Activated naive CD8-positive, alpha-beta T cell treated with anti-CD3 and anti-CD28 coated beads for 36 hours (primary cell): ENCODE measurements around the gene TSTD1. TPM values are rescaled to one million over a fixed set of nuclear protein-coding genes. Genes with fewer than 3 reads are reported as not detected.
"Not testable (repeated sequence)": the region's sequence is repeated elsewhere in the genome, so short reads cannot be mapped to it uniquely, and the experiment has no call there.

Source experiments
- DNase-seq: peaks from one replicate; pipeline ENCODE4 v3.0.0; 2021
- H3K27ac Mint-ChIP-seq: one replicate; pipeline ENCODE4 v1.8.0; 2022; ENCODE audit warnings: mild to moderate bottlenecking, moderate library complexity, mixed read lengths
- H3K27me3 Mint-ChIP-seq: one replicate; pipeline ENCODE4 v1.8.0; 2022; ENCODE audit warnings: mild to moderate bottlenecking, mixed read lengths
- H3K36me3 Mint-ChIP-seq: one replicate; pipeline ENCODE4 v1.8.0; 2021; ENCODE audit warnings: mild to moderate bottlenecking, mixed read lengths
- H3K4me1 Mint-ChIP-seq: one replicate; pipeline ENCODE4 v1.8.0; 2021; ENCODE audit warnings: mixed read lengths
- H3K4me3 Mint-ChIP-seq: one replicate; pipeline ENCODE4 v1.8.0; 2022; ENCODE audit warnings: mild to moderate bottlenecking, moderate library complexity, mixed read lengths
- H3K9me3 Mint-ChIP-seq: one replicate; pipeline ENCODE4 v1.8.0; 2022; ENCODE audit warnings: mixed read lengths
- total RNA-seq, 2 experiments: library from RNA; stranded (reverse); gene quantifications; one replicate each; pipeline ENCODE4 v1.2.3, GENCODE V29; 2021

TSTD1 gene
- total RNA-seq, 2 experiments from 2014 or later: 44.8 to 45.7 TPM

- Mint-ChIP-seq H3K36me3 (peaks cover 19% of the 10 kb centered on the region), H3K4me3 (no peak overlapping the region), H3K27ac (peak overlapping the region; percentile 64), H3K9me3 (no peaks in the 10 kb centered on the region), H3K4me1 (peaks cover 31% of the 10 kb centered on the region), H3K27me3 (no peaks in the 10 kb centered on the region)
- no peak for DNase-seq
Observed at GRCh38 chr1:161031874-161032273, 6.9 kb downstream of the TSTD1 start.

GRCh38 chr1:161029466-161029865, 9.3 kb downstream of the TSTD1 start:
- H3K9me3 Mint-ChIP-seq, DNase-seq, H3K27me3 Mint-ChIP-seq, H3K4me3 Mint-ChIP-seq, H3K27ac Mint-ChIP-seq: not testable (repeated sequence)
- peaks cover 20% of the 10 kb centered on the region for H3K36me3 Mint-ChIP-seq
- peaks cover 26% of the 10 kb centered on the region for H3K4me1 Mint-ChIP-seq

- Mint-ChIP-seq H3K4me1 (peaks cover 14% of the 10 kb centered on the region), H3K36me3 (peaks cover 16% of the 10 kb centered on the region), H3K27ac (peak overlapping the region; percentile 26)
- not testable (repeated sequence) for H3K9me3 Mint-ChIP-seq, H3K27me3 Mint-ChIP-seq, H3K4me3 Mint-ChIP-seq, DNase-seq
Observed at GRCh38 chr1:161026954-161027353, 11.8 kb downstream of the TSTD1 start.

- not testable (repeated sequence) for H3K27ac Mint-ChIP-seq, DNase-seq, H3K4me3 Mint-ChIP-seq, H3K9me3 Mint-ChIP-seq, H3K27me3 Mint-ChIP-seq
- Mint-ChIP-seq H3K36me3 (peaks cover 14% of the 10 kb centered on the region), H3K4me1 (peaks cover 37% of the 10 kb centered on the region)
Observed at GRCh38 chr1:161022432-161022831, 16.3 kb downstream of the TSTD1 start.

- peaks cover 37% of the 10 kb centered on the region for H3K4me1 Mint-ChIP-seq
Observed at GRCh38 chr1:161021970-161022353, 16.8 kb downstream of the TSTD1 start.

GRCh38 chr1:161021165-161021969, 17.4 kb downstream of the TSTD1 start:
- Mint-ChIP-seq H3K36me3 (peaks cover 8% of the 10 kb centered on the region), H3K4me3 (peak overlapping the region; percentile 93), H3K4me1 (peaks cover 39% of the 10 kb centered on the region), H3K9me3 (no peaks in the 10 kb centered on the region), H3K27ac (peak overlapping the region; percentile 88), H3K27me3 (no peaks in the 10 kb centered on the region)
- peak; percentile 85 for DNase-seq

More at GRCh38 chr1:161021970-161022353, 16.8 kb downstream of the TSTD1 start:
- H3K27ac Mint-ChIP-seq: no peak overlapping the region
- peaks cover 11% of the 10 kb centered on the region for H3K36me3 Mint-ChIP-seq
- H3K9me3 Mint-ChIP-seq: no peaks in the 10 kb centered on the region
- no peaks in the 10 kb centered on the region for H3K27me3 Mint-ChIP-seq
- DNase-seq: no peak
- peak overlapping the region; percentile 93 for H3K4me3 Mint-ChIP-seq

GRCh38 chr1:161020509-161021164, 18.1 kb downstream of the TSTD1 start, which contains the start of gene F11R:
F11R (minus strand) TSS chr1:161021152; CDS start chr1:161021073, 79 bp downstream.
- Mint-ChIP-seq H3K27ac (peak within 1 kb of the TSS; percentile 88), H3K9me3 (no peaks in the 10 kb centered on the region), H3K4me3 (peak within 1 kb of the TSS; percentile 93), H3K36me3 (peaks cover 8% of the 10 kb centered on the region), H3K27me3 (no peaks in the 10 kb centered on the region), H3K4me1 (peaks cover 39% of the 10 kb centered on the region)
- no peak for DNase-seq

GRCh38 chr1:161019751-161020495, 18.8 kb downstream of the TSTD1 start:
- no peaks in the 10 kb centered on the region for H3K9me3 Mint-ChIP-seq
- H3K27me3 Mint-ChIP-seq: no peaks in the 10 kb centered on the region
- DNase-seq: no peak
- peak overlapping the region; percentile 88 for H3K27ac Mint-ChIP-seq
- H3K4me3 Mint-ChIP-seq: peak overlapping the region; percentile 93
- peaks cover 39% of the 10 kb centered on the region for H3K4me1 Mint-ChIP-seq
- peaks cover 8% of the 10 kb centered on the region for H3K36me3 Mint-ChIP-seq

GRCh38 chr1:161019111-161019660, 19.6 kb downstream of the TSTD1 start:
- not testable (repeated sequence) for H3K4me3 Mint-ChIP-seq, H3K36me3 Mint-ChIP-seq, H3K27me3 Mint-ChIP-seq, H3K9me3 Mint-ChIP-seq, DNase-seq, H3K27ac Mint-ChIP-seq
- H3K4me1 Mint-ChIP-seq: peaks cover 40% of the 10 kb centered on the region

- Mint-ChIP-seq H3K4me3 (no peak overlapping the region), H3K4me1 (peaks cover 46% of the 10 kb centered on the region), H3K36me3 (peaks cover 8% of the 10 kb centered on the region), H3K9me3 (no peaks in the 10 kb centered on the region), H3K27me3 (no peaks in the 10 kb centered on the region), H3K27ac (no peak overlapping the region)
- no peak for DNase-seq
Observed at GRCh38 chr1:161018631-161018930, 20.2 kb downstream of the TSTD1 start.

GRCh38 chr1:161017756-161018630, 20.8 kb downstream of the TSTD1 start:
- Mint-ChIP-seq H3K36me3 (peaks cover 8% of the 10 kb centered on the region), H3K4me3 (no peak overlapping the region), H3K27ac (no peak overlapping the region), H3K27me3 (no peaks in the 10 kb centered on the region), H3K9me3 (no peaks in the 10 kb centered on the region), H3K4me1 (peaks cover 52% of the 10 kb centered on the region)
- DNase-seq: no peak

GRCh38 chr1:161017181-161017580, 21.6 kb downstream of the TSTD1 start:
- H3K36me3 Mint-ChIP-seq, H3K9me3 Mint-ChIP-seq, DNase-seq, H3K27me3 Mint-ChIP-seq, H3K27ac Mint-ChIP-seq, H3K4me3 Mint-ChIP-seq: not testable (repeated sequence)
- H3K4me1 Mint-ChIP-seq: peaks cover 51% of the 10 kb centered on the region

- H3K4me3 Mint-ChIP-seq, H3K27ac Mint-ChIP-seq: not testable (repeated sequence)
- peaks cover 50% of the 10 kb centered on the region for H3K4me1 Mint-ChIP-seq
Observed at GRCh38 chr1:161016683-161017082, 22.1 kb downstream of the TSTD1 start.

GRCh38 chr1:161013488-161014230, 25.1 kb downstream of the TSTD1 start:
- no peaks in the 10 kb centered on the region for H3K27me3 Mint-ChIP-seq
- DNase-seq: peak; percentile 77
- H3K9me3 Mint-ChIP-seq: no peaks in the 10 kb centered on the region
- H3K4me3 Mint-ChIP-seq: peak overlapping the region; percentile 80
- peaks cover 34% of the 10 kb centered on the region for H3K4me1 Mint-ChIP-seq
- H3K36me3 Mint-ChIP-seq: no peaks in the 10 kb centered on the region
- peak overlapping the region; percentile 93 for H3K27ac Mint-ChIP-seq

More at GRCh38 chr1:161016683-161017082, 22.1 kb downstream of the TSTD1 start:
- not testable (repeated sequence) for H3K9me3 Mint-ChIP-seq, H3K27me3 Mint-ChIP-seq, H3K36me3 Mint-ChIP-seq, DNase-seq
